Tongue (tissue), 2 donors: ENCODE data around the gene ALDOB. TPM values are rescaled to one million over a fixed set of nuclear protein-coding genes. Genes with fewer than 3 reads are reported as not detected.

Experiments used
- DNase-seq: peaks from one replicate; pipeline ENCODE4 v3.0.0-alpha.2; 2015
- total RNA-seq: library from RNA; depleted of rRNA; stranded (reverse); fragments of >200 nt; gene quantifications from one replicate; pipeline ENCODE4 v1.2.3, GENCODE V29; 2014

ALDOB gene
- total RNA-seq, 1 donor from 2014 or later, result not detected

DNA sequence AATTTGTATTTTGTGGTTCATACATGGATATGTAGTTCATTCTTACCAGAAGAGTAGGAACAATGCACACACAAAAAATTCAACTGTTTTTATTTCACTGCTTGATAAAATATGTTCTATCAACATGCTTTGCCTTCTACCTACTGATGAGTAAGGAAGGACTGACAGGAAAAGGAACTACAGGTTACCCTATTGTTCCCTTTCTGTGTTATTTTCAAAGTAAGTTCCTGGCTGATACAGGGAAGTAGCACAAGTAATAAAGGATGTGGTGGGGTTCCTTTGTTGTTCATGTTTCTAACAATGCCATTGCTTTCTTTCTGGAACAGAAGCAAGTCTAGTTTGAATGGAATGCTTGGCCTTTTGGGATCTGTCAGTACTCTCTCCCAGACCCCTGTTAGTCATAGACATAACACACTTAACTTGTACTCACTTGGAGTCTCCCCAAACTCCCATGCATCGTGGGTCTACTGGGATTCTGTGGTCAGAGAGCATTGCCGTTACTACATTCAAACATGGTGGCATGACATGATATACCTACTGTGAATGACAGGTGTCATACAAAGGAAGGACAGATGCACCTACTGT lies 20.2 kb upstream of the ALDOB start:
- DNase-seq, result no peak

DNA sequence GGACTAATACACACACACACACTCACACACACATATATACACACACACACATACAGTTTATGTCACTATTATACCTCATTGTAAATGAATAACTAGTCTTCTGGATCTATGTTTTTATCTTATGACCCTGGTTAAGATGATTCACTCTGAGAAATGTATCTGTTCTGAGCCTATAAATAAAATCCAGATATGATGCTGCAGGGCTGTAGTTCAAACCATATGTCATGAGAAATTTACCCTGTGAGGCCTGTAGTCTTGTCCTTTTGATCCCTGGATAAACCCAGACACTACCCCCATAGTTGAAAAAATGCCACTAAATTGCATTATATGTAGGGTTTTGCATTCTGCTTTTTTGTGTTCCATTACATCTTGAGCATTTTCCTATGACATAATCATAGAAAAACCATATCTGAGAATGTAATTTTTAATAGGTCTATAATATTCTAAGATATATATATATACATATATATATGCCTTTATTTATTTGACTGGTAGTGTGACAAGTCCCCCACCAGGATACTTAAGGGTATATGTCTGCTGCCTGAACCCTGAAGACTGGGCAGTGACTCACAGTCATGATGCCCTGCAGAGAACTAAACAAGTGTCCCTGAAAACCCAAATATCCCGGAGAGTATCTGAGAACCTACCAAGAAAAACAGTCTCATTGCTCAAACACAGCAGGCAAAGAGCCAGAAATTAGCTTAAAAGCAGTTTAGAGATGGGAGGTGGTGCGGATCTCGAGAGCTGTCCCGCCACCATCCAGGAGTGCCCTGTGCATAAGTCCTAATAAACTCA lies 18.4 kb upstream of the ALDOB start:
- DNase-seq, result no peak

DNA sequence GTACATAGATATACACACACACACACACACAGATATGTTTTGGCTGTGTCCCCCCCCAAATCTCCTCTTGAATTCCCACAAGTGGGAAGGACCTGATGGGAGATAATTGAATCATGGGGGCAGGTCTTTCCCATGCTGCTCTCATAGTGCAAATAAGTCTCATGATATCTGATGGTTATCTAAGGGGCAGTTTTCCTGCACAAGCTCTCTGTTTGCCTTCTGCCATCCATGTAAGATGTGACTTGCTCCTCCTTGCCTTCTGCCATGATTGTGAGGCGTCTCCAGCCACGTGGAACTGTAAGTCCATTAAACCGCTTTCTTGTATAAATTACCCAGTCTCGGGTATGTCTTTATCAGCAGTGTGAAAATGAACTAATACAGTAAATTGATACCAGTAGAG lies 15.9 kb upstream of the ALDOB start:
- no peak for DNase-seq

DNA sequence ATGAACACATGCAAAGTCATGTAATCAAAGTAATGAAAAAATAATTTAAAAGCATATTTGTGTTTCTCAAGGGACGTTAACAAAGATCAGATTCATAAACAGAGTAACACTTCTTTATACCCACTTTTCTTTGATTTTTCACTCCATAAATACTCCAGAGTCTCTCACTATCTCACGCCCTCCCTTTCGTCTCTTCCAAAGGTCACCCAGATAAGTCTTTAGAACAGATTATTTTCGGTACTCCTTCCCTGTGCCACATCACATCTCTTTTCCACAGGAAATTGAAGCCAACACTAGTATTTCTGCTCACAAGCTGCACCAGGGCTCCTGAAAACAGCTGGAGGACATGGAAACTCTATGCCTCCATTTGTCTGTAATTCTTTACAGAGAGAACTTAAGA lies 15.4 kb upstream of the ALDOB start:
- no peak for DNase-seq

DNA sequence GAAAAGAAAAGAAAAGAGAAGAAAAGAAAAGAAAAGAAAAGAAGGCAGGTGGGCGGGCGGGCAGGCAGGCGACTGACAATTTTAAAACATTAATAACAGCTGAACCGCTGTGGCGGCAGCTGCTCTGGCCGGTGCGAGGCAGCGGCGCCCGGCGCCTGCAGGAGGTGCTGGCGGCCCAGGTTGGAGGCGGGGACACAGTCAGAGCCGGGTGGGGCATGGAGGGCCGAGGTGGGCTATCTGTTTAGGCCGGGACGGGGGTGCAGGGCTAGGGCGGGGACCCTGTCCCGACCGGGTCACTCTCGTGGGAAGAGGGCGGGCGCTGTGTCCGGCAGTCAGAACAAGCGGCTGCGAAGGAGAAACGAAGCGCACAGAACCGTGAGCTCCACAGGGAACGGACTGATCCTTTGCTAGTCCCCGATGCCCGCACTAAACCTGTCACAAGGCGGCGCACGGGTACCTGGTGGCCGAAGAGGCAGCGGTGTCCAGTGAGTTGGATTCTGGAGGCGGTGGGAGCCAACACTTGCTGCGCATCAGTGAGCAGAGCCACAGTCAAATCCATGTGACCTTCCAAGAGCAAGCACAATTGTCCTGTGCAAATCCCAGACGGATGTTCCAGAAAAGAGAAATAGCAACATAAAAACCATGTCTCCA lies 13.6 kb upstream of the ALDOB start:
- peak; percentile 84 for DNase-seq

DNA sequence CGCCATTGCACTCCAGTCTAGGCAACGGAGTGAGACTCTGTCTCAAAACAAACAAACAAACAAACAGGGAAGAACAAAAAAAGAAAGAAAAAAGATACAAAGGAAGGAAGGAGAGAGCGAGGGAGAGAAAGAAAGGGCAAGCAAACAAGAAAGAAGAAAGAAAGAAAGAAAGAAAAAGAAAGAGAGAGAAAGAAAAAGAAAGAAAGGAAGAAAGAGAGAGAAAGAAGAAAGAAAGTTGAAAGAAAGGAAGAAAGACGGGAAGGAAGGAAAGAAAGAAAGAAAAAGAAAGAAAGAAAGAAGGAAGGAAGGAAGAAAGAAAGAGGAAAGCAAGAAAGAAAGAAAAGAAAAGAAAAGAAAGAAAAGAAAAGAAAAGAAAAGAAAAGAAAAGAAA lies 13.1 kb upstream of the ALDOB start:
- no peak for DNase-seq

DNA sequence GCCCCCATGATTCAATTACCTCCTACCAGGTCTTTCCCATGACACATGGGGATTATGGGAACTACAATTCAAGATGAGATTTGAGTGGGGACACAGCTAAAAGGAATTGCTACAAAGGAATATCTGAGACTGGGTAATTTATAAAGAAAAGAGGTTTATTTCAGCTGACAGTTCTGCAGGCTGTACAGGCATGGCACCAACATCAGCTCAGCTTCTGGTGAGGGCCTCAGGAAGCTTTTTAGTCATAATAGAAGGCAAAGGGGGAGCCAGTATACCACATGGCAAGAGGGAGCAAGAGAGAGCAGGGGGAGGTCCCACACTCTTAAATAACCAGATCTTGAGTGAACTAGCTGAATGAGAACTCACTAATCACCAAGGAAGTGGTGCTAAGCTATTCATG lies 11.2 kb upstream of the ALDOB start:
- DNase-seq, result no peak

DNA sequence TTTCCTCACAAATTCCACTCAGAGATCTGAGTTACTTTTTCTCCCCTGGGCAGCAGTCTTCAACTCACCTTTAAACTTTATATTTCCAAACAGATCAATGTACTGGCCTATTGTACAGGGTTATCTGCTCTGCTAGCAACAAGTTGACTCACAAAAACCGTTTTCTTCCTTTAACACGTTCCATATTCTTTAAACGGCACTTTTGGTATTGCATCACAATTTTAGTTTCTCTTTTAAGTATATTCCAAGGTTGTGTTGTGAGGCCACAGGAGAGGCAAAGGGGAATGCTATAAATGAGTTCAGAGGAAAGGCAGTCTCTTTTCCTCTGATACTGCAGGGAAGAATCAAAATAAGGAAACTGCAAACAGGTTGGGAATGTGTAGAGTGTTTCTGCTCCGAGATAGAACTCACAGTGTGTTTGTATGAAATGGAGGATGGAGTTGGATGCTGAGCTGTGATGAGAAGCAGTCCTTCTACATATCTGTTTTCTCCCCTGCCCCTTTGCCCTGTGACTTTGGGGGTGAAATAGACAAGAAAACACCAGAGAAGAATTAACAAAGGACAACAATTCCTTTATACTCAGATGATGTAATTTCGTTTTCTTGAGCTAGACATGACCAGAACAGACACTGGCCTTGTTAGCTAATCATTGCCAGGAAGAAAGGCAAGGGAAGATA lies 9.9 kb upstream of the ALDOB start:
- DNase-seq, result no peak

DNA sequence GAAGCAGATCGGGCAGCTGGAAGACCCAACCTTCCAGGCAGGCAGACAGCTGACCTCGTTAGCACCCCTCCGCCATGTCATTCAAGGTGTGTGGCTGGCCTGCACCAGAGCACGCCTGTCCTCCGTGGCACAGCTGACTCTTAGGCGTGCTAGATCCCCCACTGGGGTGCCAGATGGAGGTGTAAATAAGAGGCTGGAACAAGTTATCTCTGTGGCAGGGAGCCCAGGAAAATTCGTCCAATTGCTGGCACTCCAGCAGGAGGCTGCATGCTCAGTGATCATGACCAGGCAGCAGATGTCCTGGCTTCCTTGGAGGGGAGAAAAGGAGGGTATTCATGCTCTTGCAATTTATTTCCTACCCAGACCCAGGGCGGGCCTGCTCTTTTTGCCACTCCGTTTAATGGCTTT lies 7.8 kb upstream of the ALDOB start:
- DNase-seq, result peak; percentile 62

DNA sequence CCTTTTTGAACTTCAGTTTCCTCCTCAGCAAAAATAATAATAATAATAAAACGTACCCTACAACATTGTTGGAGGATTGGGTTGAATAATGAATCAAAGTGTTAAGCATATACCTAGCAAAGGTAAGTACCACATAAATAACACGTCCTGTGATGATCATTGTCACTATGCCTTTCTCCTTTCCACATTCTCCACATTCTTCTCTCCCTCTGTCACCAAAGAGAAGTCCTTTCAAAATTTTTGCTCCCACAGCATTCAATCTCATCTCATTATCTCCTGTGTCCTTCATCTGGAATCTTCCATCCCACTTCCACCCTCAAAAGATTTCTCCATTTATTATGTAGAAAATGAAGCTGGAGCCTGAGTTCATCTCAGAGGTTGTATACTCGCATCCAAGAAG lies 7.2 kb upstream of the ALDOB start:
- DNase-seq, result no peak

DNA sequence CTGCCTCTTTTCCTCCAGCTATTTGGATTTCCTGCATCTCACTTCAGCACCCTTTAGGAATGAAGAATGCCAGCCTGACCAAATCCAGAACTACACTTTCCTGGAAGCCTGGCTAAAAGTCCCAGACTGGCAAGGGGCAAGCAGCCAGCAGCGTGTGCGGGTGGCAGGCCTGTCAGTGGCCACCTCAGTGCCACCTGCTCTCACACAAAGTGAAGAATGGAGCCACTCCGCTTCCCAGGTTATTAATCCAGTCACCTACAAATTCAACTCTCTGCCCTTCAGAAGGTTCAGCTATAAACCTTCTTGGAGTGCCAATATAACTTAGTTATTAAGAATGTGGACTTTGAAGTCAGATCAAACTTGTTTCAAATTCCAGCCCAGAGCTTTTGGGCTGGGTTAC lies 6.7 kb upstream of the ALDOB start:
- DNase-seq, result no peak

DNA sequence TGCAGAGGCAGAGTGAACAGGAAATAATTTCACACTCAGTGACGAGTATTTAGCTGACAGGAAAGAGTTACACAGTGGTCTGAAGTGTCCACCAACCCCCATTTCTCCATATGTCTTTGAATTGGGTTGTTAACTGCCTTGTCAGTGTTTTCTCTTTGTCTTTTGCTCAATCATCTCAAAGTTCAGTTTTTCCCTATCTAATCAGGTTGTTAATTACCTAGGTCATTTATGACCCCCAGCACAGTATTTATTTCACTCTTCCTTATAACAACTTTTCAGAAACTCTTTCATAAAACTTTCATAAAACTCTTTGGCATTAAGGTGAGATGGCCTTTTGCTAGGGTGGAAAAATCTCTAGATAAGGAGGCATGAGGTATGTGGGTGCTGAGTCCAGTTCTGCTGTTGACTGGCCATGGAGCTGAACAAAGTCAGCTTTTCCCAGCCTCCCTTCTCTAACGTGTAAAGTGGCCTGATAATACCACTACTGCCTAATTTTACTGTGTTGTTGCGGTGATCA lies 5.2 kb upstream of the ALDOB start:
- DNase-seq, result no peak

DNA sequence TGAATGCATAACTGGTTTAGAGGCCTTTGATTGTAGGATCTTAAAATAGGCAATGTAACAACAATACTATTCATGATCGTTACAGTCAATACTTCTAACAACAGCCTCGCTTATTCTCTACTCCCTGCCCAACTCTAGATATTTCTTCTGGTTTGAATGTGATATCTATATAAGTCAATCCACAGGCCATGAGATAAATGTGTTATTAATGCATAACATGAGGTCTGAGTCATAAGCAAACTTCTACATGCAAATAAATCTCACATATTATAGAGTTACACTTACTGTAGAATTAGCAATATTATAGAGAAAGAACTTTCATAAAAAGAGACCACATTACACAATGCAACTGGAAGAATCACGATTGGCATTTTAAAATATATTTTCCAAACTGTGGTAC lies 2.9 kb upstream of the ALDOB start:
- no peak for DNase-seq

DNA sequence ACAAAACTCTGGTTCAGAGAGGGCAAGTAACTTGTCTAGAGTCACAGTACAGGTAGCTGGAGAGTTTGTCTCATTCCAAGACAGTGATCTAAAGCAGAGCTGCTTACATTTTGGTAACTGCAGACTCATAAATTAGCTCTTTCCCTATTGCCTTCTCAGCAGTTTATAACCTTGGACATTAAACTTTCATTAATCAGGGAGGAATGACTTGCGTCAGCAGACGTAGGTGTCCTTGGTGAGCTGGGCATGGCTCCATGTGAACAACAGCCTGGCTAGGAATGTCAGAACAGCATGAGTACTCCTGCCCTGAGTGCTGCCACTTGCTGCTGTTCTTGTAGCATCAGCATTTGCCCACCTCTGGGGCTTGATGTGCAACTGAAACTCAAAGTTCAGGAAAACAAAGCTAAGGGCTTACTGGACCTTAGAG lies 2.2 kb upstream of the ALDOB start:
- DNase-seq, result no peak

DNA sequence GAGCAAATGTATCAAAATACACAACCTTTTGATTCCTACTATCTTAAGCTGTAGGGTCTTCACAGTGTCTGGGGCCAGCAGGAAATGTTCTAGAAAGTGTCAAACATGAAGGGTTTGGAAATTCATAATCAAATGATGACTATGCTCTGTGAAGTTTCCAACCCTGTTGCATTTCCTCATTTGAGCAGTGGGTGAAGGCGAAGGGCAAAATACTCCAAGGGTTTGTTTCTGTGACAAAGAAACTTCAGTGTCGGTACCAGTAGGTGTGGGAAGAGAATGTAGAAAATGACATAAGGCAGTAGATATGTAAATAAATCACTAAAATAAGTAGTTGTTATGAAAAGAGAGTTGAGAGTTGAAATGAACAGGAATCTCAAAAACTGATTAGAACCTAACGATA lies 576 bp downstream of the ALDOB start:
- DNase-seq, result no peak

DNA sequence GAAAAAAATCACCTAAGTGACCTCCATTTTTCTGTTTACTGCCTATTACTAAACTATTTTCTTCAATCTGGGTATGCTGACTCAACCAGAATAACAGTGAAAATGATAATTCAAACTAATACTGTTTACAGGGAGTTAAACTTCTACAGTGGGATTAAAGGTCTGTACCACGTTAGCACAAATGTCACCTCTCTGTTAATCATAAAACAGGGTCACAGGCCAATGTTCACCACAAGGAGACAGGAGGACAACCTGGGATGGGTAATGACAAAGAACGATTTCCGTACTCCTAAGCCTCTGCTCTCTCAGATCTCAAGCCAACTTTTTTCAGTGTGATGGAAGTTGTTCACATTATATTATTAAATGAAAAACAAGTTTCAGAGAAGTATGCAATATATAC lies 2.3 kb downstream of the ALDOB start:
- no peak for DNase-seq

DNA sequence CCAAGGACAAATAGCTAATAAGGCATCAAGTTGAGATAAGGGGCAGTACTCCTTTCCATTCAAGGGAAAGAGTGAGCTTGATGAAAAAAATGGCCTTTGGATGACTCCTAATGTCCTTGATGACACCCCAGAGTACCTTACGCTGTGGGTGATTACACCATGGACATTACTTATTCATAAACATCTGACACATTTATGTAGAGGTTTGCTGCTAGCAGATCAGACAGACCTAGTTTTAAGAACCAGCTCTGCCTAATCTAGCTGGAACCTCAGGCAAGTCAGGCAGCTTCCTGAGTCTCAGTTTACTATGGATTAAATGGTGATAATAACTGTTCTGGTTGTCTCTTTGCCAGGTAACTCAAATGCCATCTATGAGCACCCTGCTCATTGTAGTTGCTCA lies 2.8 kb downstream of the ALDOB start:
- DNase-seq, result no peak

DNA sequence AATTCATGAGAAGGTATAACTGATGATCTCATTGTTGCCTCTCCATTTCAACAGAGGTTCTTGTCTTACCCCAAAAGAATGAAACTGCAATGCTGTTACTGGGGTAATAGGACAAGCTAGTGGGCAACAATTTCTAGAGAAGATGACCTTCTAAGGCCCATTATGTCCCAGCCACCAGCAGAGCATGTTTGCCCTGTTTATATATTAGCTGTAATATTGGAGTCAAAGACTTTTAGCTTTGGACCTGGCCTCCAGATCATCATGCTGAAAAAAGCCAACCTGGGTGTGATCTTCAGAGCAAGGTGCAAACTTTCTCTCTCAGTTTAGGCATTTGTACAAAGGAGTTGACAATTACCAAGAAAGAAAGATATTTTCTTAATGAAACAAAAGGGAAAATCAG lies 3.4 kb downstream of the ALDOB start:
- no peak for DNase-seq

DNA sequence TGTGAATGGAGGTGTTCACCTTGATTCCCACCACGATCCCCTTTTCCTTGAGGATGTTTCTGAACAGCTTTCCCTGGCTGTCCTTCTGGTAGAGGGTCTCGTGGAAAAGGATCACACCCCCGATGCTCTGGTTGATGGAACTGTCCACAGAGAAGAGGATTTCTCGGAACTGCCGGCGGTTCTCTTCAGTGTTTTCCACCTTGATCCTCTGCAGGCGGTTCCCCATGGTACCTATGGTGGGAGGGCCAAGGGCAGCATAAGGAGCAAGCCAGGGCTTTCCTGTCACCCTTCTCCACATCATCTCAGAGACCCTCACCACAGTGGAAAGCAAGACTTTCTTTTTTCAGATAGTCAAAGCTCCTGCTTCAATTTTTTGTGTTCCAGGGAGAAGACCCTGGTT lies 5.8 kb downstream of the ALDOB start:
- no peak for DNase-seq

DNA sequence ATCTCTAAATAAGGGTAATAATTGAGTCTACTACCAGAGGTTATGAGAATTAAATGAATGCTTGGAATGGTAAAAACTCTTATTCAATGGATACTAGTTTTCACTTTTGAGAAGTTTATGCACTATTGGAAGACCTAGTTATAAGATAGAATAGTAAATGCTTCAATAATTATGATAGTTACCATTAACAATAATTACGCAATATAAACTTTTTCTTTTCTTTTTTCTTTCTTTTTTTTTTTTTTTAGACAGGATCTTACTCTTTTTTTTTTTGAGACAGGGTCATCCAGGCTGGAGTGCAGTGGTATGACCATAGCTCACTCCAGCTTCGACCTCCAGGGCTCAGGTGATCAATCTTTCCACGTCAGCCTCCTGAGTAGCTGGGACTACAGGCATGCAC lies 6.7 kb downstream of the ALDOB start:
- DNase-seq, result no peak

DNA sequence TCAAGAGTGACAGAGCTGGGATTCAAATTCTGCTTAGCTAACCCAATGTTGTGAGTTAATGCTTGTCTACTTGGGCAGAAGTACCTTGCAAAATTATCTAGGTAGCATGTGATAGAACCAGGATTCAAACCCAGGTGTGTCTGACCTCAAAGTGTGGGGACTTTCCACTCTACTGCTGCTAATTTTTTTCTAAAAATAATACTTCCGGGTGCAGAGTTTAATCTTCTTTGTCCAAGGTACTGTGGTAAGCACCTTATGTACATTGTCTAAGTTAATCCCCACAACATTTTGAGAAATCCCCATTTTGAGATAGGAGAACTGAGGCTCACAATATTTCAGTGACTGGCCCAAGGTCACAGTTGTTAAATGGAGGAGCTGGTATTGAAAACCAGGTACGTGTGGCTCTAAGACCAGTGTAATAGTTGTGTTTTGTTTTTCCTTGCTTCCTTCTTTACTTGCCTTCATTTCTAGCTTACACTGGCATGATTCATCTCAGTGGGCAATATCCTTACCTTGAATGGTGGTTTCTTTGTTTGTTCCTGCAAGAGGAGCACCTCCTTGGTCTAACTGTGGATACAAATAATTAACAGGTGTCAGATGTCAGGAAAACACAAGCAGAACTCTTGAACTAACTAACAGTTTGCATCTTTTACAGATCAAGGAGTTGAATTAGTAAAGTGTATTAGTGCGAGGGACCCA lies 7.5 kb downstream of the ALDOB start:
- DNase-seq, result no peak

DNA sequence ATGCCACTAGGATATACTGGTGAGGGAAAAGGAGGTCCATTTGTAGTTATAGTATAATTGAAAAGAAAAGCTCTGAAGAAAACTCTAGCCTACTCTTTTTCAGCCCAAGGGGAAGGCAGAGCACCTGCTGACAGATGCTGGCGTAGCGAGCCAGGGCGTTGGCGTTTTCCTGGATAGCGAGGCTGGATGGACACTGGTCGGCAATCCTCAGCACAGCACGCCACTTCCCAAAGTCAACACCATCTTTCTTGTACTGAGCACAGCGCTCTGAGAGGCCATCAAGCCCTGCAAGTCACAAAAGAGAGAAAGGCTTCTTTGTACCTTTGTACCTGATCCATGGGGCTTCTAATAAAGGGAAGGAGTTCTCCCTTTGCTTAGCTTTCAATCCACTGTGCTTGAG lies 8.2 kb downstream of the ALDOB start:
- no peak for DNase-seq
